ENCODE measurements around the gene LMAN2.

GRCh38 chr5:177313561-177314259 lies 37.8 kb downstream of the LMAN2 start:
- TF ChIP-seq, protein P1, sequence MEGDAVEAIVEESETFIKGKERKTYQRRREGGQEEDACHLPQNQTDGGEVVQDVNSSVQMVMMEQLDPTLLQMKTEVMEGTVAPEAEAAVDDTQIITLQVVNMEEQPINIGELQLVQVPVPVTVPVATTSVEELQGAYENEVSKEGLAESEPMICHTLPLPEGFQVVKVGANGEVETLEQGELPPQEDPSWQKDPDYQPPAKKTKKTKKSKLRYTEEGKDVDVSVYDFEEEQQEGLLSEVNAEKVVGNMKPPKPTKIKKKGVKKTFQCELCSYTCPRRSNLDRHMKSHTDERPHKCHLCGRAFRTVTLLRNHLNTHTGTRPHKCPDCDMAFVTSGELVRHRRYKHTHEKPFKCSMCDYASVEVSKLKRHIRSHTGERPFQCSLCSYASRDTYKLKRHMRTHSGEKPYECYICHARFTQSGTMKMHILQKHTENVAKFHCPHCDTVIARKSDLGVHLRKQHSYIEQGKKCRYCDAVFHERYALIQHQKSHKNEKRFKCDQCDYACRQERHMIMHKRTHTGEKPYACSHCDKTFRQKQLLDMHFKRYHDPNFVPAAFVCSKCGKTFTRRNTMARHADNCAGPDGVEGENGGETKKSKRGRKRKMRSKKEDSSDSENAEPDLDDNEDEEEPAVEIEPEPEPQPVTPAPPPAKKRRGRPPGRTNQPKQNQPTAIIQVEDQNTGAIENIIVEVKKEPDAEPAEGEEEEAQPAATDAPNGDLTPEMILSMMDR (IDR thresholded peaks at IDR 0.05): no peak
- TF ChIP-seq POLR2A (IDR thresholded peaks at IDR 0.05): no peak
